HuH-7 (cell line): Measurements from ENCODE around the gene MATN4.

ENCODE experiments used
- DNase-seq: peaks from one replicate; pipeline ENCODE4 v3.0.0; 2011; ENCODE audit warnings: low spot score

The MATN4 gene

DNA sequence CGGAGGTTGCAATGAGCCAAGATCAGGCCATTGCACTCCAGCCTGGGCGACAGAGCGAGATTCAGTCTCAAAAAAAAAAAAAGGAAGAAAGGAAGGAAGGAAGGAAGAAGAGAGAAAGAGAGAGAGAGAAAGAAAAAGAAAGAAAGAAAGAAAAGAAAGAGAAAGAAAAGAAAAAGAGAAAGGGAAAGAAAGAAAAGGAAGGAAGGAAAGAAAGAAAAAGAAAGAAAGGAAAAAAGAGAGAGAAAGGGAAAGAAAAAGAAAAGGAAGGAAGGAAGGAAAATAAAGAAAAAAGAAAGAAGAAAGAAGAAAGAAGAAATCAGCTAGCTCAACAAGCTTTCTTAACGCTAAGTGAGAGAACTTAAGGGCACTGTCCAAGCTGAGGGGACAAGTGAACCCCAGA lies 7.6 kb upstream of the MATN4 start:
- DNase-seq = no peak

DNA sequence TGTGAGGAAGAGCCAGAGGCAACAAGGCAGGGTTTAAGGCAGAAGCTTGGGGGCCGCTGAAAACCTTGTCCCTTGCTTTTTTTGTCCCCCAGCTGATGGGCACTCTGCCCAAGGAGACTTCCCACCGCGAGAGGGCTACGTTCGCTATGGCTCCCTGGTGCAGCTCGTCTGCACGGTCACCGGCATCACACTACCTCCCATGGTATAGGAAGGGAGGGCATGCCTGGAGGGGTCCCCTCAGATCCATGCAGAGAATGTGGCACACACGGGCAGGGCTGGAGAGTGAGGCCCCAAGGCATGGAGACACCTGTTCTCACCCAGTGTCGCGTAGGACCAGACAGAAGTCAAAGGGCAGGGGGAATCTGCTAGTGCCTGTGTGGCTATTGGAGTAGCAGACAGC lies 5.8 kb upstream of the MATN4 start:
- DNase-seq = no peak

DNA sequence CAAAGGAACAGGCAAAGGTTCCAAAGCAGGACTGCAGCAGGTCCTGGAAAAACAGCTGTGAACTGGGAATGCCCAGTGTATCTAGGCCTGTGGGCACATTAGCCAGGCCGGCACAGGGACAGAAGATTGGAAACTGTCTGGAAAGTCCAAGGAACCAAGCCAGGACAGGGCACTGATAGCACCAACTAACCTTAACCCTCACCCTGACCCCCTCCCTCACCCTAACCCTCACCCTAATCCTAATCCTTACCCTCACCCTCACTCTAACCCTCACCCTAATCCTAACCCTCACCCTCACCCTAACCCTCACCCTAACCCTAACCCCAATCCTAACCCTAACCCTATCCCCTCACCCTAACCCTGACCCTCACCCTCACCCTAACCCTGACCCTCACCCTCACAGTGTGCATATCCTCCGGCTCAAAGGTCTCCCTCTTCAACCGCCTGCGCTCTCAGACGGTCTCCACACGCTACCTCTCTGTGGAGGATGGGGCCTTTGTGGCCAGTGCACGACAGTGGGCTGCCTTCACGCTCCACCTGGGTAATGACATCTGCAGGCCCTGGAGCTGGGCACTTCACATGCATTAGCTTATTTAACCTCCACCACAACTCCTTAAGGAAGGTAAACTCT lies 5.1 kb upstream of the MATN4 start:
- DNase-seq = no peak

DNA sequence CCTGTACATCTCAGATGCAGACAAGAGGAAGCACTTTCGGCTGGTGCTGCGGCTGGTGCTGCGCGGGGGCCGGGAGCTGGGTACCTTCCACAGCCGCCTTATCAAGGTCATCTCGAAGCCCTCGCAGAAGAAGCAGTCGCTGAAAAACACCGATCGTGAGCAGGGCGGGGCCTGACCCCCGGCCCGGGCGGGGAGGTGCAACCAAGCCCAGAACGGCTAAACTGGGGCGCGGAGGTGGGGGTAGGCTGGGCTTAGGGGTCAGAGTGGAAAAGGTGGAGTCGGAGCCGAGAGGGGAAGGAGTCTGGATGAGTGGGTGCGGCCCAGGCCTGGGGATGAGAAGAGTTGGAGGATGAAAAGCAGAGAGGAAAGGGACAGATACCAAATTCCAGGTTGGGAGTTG lies 4.1 kb upstream of the MATN4 start:
- DNase-seq = no peak

DNA sequence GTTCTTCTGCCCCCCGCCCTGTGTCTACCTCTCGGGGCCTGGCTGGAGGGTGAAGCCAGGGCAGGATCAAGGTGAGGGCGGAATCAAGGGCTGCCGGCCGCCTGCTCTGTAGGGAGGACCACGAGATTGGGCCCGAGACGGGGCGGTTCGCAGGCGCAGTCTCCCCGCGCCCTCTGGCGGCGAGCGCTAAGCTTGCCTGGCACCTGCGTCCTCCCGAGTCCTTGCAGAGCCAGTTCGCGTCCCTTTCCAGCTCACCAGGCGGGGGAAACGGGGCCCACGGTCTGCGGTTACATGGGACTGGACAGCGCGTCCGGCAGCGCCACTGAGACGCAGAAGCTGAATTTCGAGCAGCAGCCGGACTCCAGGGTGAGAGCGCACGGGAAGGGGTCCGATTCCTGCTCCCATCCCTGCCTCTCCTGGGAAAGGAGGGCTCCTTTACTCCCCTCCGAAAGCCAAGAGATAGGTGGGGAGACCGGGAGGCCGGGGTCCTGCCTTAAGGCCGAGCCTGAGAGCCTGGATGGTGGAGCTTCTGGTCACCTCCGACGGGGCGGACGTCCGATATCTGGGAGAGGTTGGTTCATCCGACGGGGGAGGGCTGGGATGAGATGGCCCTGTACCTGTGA lies 3.6 kb upstream of the MATN4 start:
- DNase-seq = peak; percentile 95

DNA sequence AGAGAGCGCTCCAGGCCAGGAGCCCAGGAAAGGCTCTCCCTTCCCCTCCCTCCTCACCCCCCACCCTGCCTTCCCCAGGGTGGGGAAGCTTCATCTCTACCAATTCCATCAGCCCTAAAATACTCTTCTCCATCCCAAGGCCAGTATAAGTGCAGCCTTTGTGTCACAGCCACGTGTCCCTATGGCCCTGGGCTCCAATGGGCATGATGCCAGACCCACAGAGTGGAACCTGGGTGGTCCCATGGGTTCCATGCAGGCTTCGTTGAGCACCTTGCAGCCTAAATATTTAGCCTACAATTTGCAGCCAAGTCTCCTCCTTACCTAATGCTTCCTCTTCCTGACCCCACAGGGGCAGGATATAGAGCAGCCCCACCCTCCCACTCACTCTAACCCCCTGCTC lies 976 bp upstream of the MATN4 start:
- DNase-seq = no peak

DNA sequence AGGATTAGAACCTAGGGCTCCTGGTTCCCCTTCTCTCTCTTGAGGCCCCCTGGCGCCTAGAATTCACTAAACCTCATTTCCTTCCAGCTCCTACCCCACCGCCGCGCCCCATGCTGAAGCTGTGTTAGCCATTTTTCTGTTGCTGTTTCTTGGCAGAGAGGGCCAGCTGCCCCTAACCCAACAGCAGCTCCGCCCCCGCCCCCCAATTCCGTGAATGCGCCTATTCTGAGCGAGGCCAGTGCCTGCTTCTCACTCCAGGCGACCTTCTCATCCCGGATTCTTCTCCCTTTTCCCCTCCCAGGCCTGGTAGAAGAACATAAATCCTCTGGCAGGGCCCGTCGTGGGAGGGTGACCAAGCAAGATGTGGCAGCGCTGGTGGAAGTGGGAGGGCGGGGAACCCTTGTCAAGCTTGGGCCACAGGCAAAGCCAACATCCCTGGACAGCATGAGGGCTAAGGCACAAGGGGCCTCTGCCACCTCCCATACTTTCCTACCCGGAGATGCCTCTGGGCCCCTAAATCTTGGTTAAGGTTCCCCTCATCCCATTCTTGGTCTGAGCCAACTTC lies 941 bp downstream of the MATN4 start:
- DNase-seq = no peak

DNA sequence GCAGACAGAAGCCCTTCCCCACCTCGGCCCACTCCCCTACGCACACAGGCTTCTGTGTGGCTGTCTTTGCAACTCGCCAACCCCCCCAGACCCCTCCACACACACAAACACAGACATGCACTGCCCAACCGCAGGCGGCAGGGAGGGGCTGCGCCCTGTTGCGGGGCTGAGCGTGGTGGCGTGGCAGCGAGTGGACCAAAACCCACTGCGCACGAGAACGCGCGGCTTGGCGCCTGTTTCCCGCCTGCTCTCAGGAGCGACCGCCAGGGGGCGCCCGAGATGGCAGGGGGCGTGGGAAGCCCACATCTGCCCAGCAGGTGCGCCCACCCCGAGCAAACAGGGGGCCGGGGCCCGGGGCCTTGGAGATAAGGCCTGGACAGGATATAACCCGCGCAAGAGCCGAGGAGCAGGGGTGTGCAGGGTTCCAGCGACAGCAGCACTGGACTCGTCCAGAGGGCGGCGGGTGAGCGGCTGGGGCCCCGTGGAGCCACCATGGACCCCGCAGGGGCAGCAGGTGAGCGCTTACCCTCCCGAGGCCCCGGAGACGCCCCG lies 1.6 kb downstream of the MATN4 start, which contains the start of gene RBPJL:
Gene RBPJL (plus strand): TSS at position 410 of the 552 bp plus-strand sequence. CDS start 83 bp downstream, at position 493.
- DNase-seq = peak; percentile 73

DNA sequence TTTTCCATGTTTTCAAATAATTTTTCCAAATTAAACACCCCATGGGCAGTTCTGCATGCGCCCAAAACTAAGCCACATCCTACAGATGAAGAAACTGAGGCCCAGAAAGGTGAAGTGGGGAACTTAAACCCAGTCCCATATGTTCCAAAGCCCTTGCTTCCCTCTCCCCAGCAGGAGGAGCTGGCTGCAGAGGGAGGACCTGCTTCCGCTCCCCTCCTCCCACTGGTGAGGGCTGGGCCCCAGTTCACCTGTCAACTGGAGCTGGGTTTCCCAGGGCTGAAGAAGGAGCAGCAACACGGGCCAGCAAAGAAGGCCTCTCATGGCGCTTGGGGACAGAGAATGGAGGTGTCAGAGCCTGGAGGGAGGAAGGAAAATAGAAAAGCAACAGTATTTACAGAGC lies 2.8 kb downstream of the MATN4 start:
- DNase-seq = no peak

DNA sequence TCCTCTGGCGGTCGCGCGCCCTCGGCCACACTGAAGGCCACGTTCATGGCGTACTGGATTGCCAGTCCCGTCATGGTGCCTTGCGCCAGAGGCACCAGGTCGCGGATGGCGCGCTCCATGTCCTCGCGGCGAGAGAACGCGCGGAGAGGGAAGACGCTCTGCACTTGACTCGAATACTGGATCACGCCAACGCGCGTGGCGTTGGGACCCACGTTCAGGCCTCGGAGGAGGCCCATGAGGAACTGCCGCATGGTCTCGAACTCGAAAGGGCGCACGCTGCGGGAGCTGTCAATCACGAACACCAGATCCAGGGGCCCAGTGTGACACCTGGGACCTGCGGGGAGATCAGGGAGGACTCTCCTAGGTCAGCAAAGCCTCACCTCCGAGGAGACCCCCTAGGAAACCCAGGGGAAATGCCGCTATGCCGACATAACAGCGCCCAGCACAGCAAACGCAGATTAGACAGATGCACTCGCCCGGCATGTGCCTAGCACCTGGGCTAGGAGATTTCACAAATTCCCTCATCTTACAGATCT lies 3.6 kb downstream of the MATN4 start:
- DNase-seq = no peak

DNA sequence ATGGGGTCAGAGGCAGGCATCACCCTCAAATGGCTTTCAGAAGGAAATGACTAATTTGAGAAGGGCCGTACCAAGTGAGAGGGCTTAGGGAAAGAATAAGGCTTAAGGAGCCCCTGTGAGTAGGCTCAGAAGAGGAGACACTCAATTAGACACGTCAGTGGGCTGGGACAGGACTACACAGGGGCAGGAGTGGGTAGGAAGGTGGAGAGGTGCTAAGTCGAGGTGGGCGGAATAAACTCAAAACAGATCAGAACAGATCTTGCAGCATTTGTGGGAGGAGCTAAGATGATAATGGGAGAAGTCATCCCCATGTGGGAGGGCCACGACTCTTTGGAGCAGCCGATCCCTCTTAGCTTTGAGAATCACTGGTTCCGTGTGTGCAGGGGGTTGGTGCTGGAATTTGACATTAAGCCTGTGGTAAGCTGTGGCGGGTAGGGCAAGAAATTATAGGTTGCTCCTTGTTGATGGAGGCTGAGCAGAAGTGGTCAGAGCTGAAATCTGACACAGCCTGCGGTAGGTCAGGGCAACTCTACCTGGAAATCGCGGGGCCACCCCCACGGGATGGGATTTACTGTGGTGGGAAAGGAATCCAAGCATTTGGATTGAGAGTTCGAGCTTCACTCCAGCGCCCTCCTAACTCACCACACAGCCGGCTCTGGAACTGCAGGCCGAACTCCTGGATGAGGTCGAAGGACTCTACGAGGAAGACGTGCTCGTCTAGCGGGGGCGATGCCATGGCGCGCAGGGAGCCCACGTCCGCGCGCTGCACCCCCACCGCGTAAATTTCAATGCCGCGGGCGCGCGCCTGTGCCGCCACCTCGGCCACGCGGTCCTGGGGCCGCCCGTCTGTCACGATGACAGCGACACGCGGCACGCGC lies 4.3 kb downstream of the MATN4 start:
- DNase-seq = no peak

DNA sequence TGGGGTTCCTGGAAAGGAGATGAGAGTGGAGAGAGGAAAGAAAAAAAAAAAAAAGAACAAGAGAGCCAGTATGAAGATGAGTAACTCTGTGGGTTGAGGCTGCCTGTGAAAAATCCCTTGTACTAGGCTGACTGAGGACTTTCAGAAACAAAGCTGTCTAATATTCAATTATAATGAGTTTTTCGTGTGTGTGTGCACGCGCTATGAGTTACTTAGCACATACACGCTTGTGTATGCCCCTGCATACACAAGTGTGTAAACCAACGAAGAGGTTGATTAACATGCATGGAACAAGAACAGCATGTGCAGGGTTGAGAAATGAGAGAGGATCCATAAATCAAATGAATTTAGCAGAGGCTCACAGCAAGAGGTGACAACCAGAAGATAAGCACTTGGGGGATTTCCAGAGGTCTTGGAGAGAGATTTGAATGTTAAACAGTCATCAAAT lies 6.3 kb downstream of the MATN4 start:
- no peak for DNase-seq

DNA sequence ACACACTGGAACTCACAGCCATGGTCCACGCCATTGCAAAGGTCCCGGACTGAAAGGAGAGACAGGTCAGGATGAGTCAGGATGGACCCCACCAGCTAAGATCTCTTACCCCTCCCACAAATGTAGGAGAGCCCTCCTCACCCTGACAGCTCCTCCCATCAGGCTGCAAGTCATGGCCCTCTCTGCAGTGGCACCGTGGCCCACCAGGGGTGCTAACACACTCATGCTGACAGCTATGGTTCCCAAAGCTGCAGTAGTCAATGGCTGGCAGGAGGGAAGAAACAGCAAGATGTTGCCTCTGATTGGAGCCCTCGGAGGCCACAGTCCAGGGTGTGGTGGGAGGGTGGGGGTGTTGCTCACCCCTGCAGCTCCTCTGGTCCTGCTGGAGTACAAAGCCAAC lies 7.1 kb downstream of the MATN4 start:
- peak; percentile 88 for DNase-seq

DNA sequence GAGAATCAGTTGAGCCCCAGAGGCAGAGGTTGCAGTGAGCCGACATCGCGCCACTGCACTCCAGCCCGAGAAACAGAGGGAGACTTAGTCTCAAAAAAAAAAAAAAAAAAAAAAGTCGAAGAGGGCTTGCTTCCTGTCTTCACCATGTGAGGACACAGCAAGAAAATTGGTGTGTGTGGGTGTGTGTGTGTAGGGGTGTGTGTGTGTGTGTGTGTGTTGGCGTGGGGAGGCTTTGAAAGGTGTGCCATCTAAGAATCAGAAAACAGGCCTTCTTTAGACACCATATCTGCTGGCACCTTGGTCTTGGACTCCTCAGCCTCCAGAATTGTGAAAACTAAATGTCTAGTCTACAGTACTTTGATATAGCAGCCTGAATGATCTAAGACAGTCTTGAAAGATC lies 8.3 kb downstream of the MATN4 start:
- DNase-seq = no peak

DNA sequence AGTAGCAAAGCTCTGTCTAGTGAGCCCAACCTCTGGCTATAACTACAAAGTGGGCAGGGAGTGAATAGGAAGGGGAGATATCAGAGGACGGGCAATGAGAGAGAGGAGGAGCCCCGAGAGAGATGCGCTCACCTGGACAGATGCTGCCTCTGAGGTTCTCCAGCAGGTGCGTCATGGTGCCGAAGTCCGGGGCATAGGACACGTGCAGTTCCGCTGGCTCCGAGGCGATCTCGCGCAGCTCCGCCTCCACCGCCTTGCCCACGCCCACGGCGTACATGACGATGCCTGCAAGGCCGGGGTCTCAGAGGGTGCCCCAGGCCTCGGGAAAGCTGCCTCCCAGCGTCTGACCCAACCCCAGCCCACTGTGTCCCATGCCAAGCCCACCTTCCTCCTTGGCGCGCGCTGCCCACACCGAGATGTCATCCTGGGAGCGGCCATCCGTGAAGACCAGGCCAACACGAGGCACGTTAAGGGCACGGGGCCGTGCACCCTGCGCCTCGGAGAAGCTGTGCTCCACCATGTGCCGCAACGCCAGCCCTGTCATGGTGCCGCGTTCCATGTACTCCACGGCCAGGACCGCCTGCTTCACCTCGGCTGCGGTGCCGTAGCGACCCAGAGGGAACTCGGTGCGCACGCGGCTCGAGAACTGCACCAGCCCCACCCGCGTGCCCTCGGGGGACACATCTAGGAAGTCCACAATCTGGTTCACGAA lies 10.2 kb downstream of the MATN4 start:
- no peak for DNase-seq

DNA sequence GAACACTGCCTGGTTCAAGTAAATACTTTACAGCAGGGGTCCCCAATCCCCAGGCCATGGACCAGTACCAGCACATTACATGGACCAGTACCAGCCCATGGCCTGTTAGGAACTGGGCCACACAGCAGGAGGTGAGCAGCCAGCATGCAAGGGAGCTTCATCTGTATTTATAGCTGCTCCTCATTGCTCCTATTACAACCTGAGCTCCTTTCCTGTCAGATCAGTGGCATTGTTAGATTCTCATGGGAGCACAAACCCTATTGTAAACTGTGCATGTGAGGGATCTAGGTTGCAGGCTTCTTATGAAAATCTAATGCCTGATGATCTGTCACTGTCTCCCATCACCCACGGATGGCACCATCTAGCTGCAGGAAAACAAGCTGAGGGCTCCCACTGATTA lies 13.4 kb downstream of the MATN4 start:
- DNase-seq = no peak

DNA sequence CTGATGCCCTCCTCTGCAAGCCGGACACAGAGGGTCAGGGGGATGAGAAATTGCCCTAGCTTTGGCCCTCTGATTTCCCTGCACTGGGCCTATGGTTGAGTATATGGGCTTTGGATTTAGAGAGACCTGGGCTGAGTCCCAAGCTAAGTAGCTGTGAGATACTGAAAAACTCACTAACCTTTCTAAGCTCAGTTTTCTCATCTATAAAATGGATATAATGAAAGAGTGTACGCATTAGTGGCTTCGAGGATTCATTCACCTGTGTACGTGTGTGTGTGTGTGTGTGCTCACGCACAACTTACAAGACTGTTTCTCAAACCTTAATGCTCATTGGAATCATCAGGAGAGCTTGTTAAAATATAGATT lies 14.1 kb downstream of the MATN4 start:
- no peak for DNase-seq

DNA sequence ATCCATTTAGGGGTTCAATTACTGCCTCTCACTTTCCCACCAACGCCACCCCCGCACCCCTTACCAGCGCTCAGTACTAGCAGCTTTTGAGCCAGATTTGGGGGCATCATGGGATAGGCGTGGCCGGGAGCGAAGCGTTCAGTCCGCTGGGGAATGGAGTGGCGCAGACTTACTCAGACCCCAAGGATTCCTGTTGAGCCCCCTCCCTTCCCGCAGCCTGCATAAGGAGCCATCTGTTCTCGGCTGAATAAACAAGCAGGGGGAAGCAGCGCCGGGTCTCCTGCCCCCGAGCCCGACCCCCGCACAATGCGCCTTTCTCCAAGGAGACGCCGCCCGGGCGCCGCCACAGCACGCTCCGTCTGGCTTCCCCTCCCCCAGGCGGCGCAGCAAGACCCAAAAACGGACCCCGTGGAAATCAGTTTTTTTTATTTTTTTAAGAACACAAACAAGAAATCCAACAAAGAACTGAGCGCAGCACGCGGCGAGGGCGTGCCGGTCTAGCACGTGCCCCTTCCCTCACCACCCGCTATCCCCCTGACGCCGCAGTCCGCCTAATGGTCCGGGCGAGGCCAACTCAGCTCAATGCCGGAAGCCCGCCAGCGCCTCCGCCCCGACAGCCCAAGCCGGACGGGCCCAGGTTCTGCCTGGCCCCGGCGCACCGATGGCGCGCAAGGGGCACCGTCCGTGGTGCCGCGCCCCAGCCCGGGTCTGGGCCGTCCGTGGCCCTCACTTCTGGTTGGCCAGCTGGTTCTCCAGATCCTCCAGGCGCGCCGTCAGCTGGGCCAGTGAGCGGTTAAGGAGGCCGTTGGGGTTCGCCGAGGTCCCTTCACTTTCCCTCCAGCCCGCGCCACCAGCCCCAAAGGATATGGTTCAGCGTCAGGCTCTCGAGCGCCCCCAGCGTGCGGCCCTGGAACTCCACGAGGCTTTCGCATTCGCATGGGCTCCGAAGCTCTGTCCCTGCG lies 14.8 kb downstream of the MATN4 start:
- peak; percentile 97 for DNase-seq

DNA sequence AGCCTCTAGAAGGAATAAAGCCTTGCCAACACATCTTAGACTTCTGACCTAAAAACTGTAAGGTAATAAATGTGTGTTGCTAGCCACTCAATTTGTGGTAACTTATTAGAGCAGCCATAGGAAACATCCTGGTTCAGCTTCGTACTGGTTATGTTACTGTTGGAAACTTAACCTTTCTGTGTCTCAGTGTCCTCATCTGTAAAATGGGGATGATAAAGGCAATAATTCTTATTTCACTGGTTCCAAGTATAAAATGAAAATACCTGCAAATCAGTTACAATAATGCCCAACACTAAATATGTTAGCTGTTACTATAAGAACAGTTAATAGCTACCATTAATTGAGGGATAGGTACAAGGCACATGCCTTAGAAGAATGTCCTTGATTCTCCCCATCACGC lies 15.8 kb downstream of the MATN4 start:
- no peak for DNase-seq

DNA sequence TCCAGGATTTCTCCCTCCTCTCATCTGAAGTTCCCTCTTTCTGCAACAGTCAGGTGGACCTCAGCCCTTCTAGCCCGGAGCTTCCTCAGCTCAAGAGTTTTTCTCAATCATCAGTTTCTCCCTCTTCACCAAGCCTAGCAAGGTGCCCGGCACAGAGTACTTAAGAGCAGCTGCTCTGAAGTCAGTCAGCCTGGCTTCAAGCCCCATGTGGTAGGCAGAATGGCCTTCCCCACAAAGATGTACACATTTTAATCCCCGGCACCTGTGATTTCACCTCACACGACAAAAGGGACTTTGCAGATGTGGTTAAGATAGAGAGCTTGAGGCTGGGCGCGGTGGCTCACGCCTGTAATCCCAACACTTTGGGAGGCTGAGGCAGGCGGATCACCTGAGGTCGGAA lies 16.6 kb downstream of the MATN4 start:
- no peak for DNase-seq
